ENCODE results near the gene S100B.

Gene S100B

GRCh38 chr21:46557919-46558392 is 46.9 kb downstream of the S100B start:
- DNase-seq: no peak

GRCh38 chr21:46557469-46557868 is 47.4 kb downstream of the S100B start:
- no peak for DNase-seq

- no peak for DNase-seq
Observed at GRCh38 chr21:46556802-46557201, 48.1 kb downstream of the S100B start.

- no peak for DNase-seq
Observed at GRCh38 chr21:46555678-46556077, 49.2 kb downstream of the S100B start.

- DNase-seq: no peak
Observed at GRCh38 chr21:46555225-46555617, 49.7 kb downstream of the S100B start.

GRCh38 chr21:46554431-46555224 is 50.3 kb downstream of the S100B start:
- DNase-seq: no peak

GRCh38 chr21:46553993-46554392 is 50.9 kb downstream of the S100B start:
- no peak for DNase-seq

- DNase-seq: no peak
Observed at GRCh38 chr21:46552865-46553379, 52.0 kb downstream of the S100B start.

- DNase-seq: no peak
Observed at GRCh38 chr21:46552274-46552673, 52.6 kb downstream of the S100B start.

- DNase-seq: no peak
Observed at GRCh38 chr21:46551636-46552241, 53.1 kb downstream of the S100B start.

- no peak for DNase-seq
Observed at GRCh38 chr21:46550116-46550941, 54.6 kb downstream of the S100B start.

GRCh38 chr21:46549650-46550049 is 55.2 kb downstream of the S100B start:
- DNase-seq: no peak
